Eye (tissue), 1 donor: ENCODE measurements around the gene TIAM2.

ENCODE experiments used
- DNase-seq: peaks from one replicate; pipeline ENCODE4 v3.0.0-alpha.2; 2015

TIAM2 gene

GRCh38 chr6:155244434-155244833, 249.3 kb downstream of the TIAM2 start:
- DNase-seq = peak; percentile 56

DNA sequence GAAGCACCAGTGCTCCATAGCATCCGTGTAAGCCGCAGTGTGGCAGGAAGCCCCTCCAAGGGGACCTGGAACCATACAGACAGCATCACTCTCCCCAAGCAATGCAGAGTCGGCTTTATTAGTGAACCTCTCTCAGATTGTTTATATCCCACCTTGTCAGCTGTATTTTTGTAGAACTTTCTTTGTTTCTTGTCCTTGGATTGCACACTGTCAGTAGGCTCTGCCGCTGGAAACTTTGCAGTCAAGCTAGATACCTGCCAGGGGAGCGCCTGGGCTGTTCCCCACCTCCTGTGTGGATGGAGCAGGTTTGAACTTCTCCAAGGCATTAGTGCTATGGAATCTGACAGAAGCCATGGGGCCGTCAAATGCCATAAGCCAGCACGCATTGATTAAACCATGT, 250.1 kb downstream of the TIAM2 start:
- peak; percentile 30 for DNase-seq

GRCh38 chr6:155245831-155246230, 250.7 kb downstream of the TIAM2 start:
- peak; percentile 30 for DNase-seq

GRCh38 chr6:155246825-155247224, 251.7 kb downstream of the TIAM2 start:
- DNase-seq = no peak

DNA sequence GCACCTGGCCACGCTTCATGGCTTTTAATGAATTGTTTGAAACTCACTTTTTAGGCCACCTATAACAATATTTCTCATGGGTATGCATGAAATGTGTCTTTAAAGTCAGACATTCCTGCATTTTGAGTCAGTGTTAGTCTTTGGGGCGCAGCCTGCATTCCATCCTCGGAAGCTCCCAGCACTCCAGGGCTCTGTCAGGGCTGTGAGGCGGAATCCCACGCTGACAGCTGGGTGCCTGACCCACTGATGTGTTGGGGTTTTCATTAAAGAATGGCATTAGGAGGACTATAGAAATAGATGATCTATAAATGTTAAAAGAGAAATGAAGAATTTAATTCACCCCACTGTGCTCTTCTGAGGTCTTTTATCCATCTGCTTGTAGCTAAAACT, 252.5 kb downstream of the TIAM2 start:
- no peak for DNase-seq

DNA sequence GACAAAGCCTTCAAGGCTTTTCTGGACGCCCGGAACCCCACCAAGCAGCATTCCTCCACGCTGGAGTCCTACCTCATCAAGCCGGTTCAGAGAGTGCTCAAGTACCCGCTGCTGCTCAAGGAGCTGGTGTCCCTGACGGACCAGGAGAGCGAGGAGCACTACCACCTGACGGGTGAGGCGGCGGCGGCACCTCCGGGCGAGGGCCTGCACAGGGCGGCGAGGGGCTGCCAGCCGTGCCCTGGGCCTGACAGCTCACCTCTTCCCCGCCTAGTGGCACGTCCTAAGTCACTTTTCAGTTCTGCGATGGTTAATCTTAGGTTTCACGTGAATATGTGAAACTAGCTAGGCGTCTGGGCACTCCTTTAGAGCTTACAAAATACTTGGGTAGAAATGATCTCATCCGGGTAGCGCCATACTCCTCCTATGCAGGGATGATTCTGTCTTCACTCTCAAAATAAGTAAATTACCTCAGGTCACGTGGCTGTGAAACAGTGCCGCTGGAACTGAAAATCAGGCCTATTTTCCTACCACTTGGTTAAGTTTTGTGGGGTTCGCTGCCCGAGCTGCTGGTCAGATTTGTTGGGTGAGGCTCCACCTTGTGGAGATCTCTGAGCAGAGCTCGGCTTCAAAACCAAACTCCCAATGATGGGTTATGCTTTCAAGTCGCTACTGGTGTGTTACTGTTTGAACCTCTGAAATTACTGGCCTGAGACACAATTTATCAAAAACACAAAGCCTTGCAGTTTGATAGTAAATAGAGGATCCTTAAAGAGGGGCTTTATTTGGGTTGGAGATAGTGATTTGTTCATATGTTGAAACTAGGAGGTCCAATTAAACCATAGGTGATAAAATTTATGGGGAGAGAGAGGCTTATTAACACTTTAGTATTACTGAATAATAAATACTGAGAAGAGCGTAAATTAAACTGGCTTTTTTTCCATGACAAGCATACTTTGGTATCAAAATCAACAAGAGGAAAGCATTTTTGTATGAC, 253.2 kb downstream of the TIAM2 start:
- DNase-seq = peak; percentile 75

GRCh38 chr6:155250701-155251381, 255.7 kb downstream of the TIAM2 start:
- no peak for DNase-seq

- no peak for DNase-seq
These were observed 257.5 kb downstream of the TIAM2 start for GRCh38 chr6:155252581-155252980.

- no peak for DNase-seq
These were observed 258.2 kb downstream of the TIAM2 start for GRCh38 chr6:155253337-155253736.

- no peak for DNase-seq
These were observed 259.0 kb downstream of the TIAM2 start for GRCh38 chr6:155254139-155254538.

DNA sequence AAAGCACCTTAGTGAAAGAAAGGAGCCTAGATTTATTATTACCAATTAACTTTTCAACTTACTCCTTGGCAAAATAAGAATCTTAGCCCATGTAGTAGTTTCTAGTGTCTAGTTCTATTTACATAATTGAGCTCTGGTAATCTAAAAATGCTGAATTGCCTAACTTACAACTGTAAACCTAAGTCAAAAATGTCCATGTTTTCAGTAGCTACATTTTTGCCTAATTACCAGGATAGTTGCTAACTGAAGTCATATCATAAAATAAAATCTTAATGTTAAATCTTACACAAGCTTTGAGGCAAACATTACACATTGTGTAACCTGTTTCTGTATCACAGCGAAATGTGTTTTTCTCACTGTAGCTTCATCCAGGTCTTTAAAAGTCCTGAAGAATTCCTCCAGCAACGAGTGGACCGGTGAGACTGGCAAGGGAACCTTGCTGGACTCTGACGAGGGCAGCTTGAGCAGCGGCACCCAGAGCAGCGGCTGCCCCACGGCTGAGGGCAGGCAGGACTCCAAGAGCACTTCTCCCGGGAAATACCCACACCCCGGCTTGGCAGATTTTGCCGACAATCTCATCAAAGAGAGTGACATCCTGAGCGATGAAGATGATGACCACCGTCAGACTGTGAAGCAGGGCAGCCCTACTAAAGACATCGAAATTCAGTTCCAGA, 261.1 kb downstream of the TIAM2 start:
- DNase-seq = no peak

DNA sequence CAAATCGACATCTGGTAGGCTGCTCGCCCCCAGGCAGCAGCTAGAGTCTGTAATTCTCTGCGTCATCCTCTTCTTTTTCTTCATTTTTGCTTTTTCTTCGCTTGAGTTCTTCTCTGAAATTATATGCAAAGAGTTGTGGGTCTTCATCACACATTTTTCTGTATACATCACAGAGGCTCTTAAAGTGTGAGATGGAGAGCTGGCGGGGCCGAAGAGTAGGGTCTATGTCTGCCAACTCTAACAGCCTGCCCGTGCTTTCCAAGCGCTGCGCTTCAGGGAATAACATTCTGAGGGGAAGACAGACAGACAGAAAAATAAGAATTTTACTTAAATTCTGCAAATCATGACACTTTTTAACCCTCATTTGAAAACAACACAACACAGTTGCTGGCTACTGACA, 262.7 kb downstream of the TIAM2 start:
- no peak for DNase-seq

GRCh38 chr6:155259204-155259603, 264.1 kb downstream of the TIAM2 start:
- no peak for DNase-seq

GRCh38 chr6:155259897-155260296, 264.8 kb downstream of the TIAM2 start:
- DNase-seq = no peak

DNA sequence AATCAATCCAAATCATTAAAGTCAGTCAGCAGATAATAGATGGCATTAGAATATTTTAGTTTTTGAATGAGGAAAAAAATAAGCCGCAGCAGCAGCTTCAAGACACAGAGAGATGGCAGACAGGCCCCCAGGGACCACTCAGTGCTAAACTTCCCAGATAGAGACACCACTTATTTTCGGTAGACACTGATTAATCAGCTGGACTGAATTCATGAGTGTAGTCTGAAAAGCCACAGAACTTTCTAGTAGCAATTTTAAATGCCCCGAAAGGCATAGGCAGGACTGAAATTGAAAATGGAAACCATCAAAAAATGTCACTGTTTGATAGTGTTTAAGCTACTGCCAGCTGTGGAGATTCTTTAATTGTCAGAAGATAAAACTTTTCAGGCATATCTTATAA, 265.6 kb downstream of the TIAM2 start:
- DNase-seq = no peak

DNA sequence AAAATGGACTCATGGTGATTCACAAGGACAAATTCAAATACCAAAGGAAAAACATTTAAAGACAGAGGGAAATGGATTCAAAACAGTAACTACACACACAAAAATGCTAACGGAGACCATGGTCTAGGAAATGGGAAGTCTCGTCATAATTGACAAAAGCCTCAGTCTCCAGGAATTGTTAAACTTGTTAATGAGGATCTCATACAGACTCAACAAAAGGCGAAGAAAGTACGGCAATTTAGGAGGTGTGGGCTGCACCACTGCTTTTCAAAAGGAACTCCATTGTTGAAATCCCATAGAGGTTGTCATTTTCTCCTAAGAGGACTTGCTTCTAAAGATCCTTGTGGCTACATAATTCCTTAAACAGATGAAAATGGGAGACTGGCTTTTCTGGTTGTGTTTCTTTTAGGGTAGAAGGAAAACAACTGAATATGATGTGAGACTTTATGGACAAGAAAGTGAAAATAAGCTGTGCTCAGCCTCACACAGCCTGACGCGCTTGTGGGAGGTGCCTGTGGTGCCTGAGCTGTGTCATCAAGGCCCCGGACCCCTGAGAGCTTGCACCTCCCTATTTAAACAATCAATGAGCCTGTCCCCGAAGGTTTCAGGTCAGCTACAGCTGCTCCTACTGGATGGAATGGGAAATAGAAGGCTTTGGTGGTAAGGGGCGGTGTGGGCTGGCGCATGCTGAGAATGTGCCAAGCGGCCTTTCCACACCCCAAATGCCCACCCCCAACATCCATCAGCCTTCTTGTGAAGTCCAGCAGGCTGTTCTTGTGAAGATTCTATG, 266.2 kb downstream of the TIAM2 start:
- no peak for DNase-seq

GRCh38 chr6:155262655-155263054, 267.5 kb downstream of the TIAM2 start:
- DNase-seq = no peak

GRCh38 chr6:155263373-155264063, 268.4 kb downstream of the TIAM2 start, which contains the start of gene CLDN20:
CLDN20 (plus strand) TSS chr6:155264013; CDS start chr6:155275720, 11,707 bp downstream.
- DNase-seq = no peak

DNA sequence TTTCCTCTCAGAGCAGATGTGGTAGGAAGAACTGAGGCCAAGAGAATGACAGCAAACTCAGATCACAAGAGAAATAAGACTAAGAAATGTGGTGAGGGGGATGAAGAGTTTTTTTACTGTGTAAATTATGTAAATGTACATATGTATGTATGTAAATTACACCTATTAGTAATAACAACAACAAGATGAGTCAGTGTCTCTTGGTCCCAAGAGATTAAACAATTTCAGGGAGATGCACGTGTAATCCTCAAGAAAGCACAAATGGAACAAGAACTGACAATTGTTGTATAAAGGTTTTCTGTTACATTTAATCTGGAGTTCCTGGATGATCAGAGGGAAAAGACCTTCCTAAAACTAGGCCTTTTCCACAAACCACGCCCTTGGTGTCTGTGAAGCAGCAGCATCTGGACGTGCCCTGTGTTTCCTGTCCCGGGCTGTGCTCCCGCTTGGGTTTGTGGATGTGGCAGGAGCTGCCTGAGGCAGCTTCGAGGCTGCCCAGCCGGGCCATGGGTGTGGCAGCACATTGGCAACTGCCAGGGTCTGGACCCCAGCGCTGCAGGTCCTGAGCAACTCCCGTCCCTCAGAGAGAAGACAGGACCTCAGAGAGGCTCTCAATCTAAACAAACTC, 269.7 kb downstream of the TIAM2 start:
- no peak for DNase-seq

DNA sequence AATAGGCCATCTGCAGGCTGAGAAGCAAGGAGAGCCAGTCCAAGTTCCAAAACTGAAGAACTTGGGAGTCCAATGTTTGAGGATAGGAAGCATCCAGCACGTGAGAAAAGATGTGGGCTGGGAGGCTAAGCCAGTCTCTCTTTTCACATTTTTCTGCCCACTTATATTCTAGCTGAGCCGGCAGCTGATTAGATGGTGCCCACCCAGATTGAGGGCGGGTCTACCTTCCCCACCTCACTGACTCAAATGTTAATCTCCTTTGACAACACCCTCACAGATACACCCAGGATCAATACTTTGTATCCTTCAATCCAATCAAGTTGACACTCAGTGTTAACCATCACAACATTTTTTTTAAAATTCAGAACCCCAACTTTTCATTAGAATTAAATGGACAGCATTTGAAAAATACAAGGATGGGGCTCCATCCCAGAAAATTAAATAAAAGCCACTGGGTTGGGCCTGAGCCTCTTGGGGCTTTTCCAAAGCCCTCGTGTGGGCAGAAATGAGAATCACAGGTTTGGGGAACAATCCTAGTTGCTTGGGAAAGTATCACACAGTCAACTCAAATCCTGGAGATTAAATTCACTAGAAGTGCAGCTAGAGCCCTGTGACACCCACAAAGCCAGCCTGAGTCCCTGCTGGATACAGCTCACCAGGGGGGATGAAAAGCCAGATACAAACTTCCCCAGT, 270.9 kb downstream of the TIAM2 start:
- DNase-seq = no peak

DNA sequence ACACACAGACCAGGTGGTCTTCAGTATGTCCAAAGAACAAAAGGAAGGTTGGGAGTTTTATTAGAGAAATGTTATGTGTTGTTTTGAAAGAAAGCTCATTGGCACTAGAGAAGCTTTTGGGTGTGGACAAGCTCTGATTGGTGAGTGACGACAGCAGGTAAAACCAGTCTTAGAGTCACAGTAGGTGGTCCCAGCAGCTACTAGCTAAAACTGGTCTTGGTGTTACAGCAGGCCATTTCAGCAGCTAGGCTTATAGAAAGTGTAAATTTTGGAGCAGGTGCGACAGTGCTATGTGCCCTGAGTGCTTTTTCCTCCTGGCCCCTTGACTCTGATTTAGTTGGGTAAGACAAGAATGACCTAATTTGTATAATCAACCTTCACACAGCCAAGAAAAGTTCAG, 272.3 kb downstream of the TIAM2 start:
- no peak for DNase-seq
